Mucosa of descending colon (tissue), 3 donors: Measurements from ENCODE around the gene BAIAP2L2. TPM values are rescaled to one million over a fixed set of nuclear protein-coding genes. Genes with fewer than 3 reads are reported as not detected.

Experiments used
- ATAC-seq: fragments of 200-7000 bp; cut with Tn5 transposase; one replicate; pipeline ENCODE4 v1.9.1; 2020; ENCODE audit warnings: mild to moderate bottlenecking, moderate library complexity
- DNase-seq, 3 donors: peaks; one replicate each; pipeline ENCODE4 v3.0.0-alpha.2; 2020
- H3K36me3 ChIP-seq: fragments of 200-600 bp; one replicate; pipeline ENCODE4 v1.8.0; 2021; ENCODE audit warnings: low read depth, mild to moderate bottlenecking
- H3K4me1 ChIP-seq: fragments of 200-600 bp; one replicate; pipeline ENCODE4 v1.8.0; 2021; ENCODE audit warnings: low read depth, mild to moderate bottlenecking
- H3K4me3 ChIP-seq: fragments of 200-600 bp; one replicate; pipeline ENCODE4 v1.8.0; 2021; ENCODE audit warnings: mild to moderate bottlenecking
- H3K9me3 ChIP-seq: fragments of 200-600 bp; one replicate; pipeline ENCODE4 v1.8.0; 2021; ENCODE audit warnings: mild to moderate bottlenecking
- CTCF ChIP-seq: fragments of 200-600 bp; IDR thresholded peaks from one replicate; pipeline ENCODE4 v1.8.0; 2022; ENCODE audit warnings: antibody characterized with exemption, mild to moderate bottlenecking
- intact Hi-C, 2 donors: fragments of 100-400 bp; cut with DNase I in 1 of 2; cut with micrococcal nuclease in 1 of 2; formaldehyde crosslinking; loops; one replicate each; pipeline versions ENCODE4 v1.11.0 to v1.11.1; 2022; cut with DNase I, micrococcal nuclease
- total RNA-seq, 3 donors: library from RNA; stranded (reverse); fragmentation: NEBNext Ultra II Directional in 2 of 3; extraction: Animal tissue kit (Norgen Biotek cat#: 25700) in 2 of 3; gene quantifications; one replicate each; pipeline versions ENCODE4 v1.2.1 to v1.2.4, GENCODE V29; 2021 to 2023
- donor health status: DM: no; HTN: no; CAD: no; lungs with moderate emphysema.
- donor health status: DM: no; HTN: no; CAD: no.
- donor health status: DM: no; HTN: yes; CAD: no.

BAIAP2L2 gene
- total RNA-seq, 3 donors from 2014 or later = 33.9 to 92.3 (median 63.7) TPM

DNA sequence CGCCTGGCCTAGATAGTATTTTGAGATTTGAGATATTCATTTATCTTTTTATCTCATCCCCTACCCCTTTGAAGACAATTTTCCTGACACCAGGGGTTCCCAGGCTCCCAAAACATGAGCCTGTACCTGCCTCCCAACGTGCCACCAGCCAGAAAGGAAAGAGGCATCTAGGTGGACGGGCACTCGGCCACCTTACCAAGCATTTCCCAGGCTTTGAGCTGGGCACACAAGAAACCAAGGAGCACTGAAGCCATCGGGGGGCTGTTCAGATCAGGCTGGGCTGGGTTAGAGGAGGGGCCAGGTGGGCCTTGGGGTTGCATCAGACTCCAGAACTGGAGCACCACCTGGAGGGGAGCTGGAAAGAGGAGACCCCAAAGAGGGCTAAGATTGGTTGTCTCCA is 28.5 kb upstream of the BAIAP2L2 start:
- peak in 1 of 3 donors; percentile 4 for DNase-seq
- no peaks in the 10 kb centered on the region for H3K9me3 ChIP-seq
- no peak overlapping the region for H3K4me3 ChIP-seq
- H3K36me3 ChIP-seq = no peaks in the 10 kb centered on the region
- no peak for ATAC-seq
- no peaks in the 10 kb centered on the region for H3K4me1 ChIP-seq
- TF ChIP-seq CTCF = no peak
- intact Hi-C loops = no loop called here

DNA sequence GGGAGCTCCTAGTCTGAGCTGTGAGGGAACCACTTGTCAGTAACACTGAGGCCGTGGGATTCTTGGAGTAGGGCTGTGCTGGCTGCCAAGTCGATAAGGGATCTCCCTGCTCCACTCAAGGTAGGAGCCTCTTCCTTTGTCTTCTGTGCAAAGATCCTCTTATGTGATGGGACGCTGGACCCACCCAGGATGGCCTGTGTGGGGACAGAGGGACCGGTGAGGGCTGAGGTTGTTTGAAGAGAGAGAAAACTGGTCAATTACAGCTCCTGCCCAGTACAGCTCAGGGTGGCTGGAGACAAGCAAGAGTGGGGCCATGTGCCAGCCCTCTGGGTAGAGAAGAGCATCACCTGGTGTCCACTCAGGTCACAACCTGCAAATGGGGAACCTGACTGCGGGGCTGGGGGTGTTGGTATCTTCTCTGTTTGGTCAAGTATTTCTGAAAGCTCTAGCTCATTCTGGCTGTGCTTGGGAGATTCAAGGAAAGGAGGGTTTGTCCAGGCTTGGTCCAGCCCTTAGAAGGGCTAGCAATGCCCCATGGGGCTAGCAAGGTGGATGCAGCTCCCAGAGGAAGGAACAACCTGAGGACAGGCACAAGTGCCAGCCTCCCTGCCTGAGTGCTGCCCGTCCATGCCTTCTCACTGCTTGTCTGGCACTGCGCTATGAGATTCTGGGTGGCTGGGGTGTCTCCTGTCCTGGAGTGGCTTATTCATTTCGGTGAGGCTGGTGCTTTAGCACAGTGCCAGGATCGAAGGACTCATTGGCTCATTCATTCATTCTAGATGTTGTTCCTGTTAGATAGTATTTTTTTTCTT is 27.6 kb upstream of the BAIAP2L2 start:
- H3K4me3 ChIP-seq = no peak overlapping the region
- no peak for ATAC-seq
- peak in 1 of 3 donors; percentile 4 for DNase-seq
- no peaks in the 10 kb centered on the region for H3K9me3 ChIP-seq
- H3K4me1 ChIP-seq = no peaks in the 10 kb centered on the region
- intact Hi-C loops = no loop called here
- H3K36me3 ChIP-seq = no peaks in the 10 kb centered on the region
- no peak for TF ChIP-seq CTCF

GRCh38 chr22:38136607-38137006 is 26.1 kb upstream of the BAIAP2L2 start:
- ATAC-seq (no peak), DNase-seq (peak in 1 of 3 donors; percentile 3)
- intact Hi-C loops = no loop called here
- H3K36me3 ChIP-seq = no peaks in the 10 kb centered on the region
- no peak overlapping the region for H3K4me3 ChIP-seq
- H3K9me3 ChIP-seq = no peaks in the 10 kb centered on the region
- TF ChIP-seq CTCF = no peak
- H3K4me1 ChIP-seq = no peaks in the 10 kb centered on the region

GRCh38 chr22:38135133-38135706 is 24.7 kb upstream of the BAIAP2L2 start:
- DNase-seq (peak in 1 of 3 donors; percentile 12), ATAC-seq (peak; percentile 68)
- intact Hi-C loops = no loop called here
- H3K36me3 ChIP-seq = no peaks in the 10 kb centered on the region
- H3K9me3 ChIP-seq = no peaks in the 10 kb centered on the region
- TF ChIP-seq CTCF = no peak
- no peak overlapping the region for H3K4me3 ChIP-seq
- no peaks in the 10 kb centered on the region for H3K4me1 ChIP-seq

- peak in 1 of 3 donors; percentile 4 for DNase-seq
- Histone ChIP-seq H3K4me3 (no peak overlapping the region), H3K36me3 (no peaks in the 10 kb centered on the region), H3K9me3 (no peaks in the 10 kb centered on the region), H3K4me1 (no peaks in the 10 kb centered on the region)
- intact Hi-C loops = no loop called here
- ATAC-seq = no peak
- no peak for TF ChIP-seq CTCF
Measured at GRCh38 chr22:38133331-38133730, 22.8 kb upstream of the BAIAP2L2 start.
